Lower leg skin (tissue), 4 donors: Measurements from ENCODE around the gene THADA. TPM values are rescaled to one million over a fixed set of nuclear protein-coding genes. Genes with fewer than 3 reads are reported as not detected.
"Not testable (repeated sequence)": the region's sequence is repeated elsewhere in the genome, so short reads cannot be mapped to it uniquely, and the experiment has no call there.

Experiments
- DNase-seq, 2 donors: peaks; one replicate each; pipeline ENCODE4 v3.0.0-alpha.2; 2019; ENCODE audit warnings: low spot score in 2 of 2
- H3K4me3 ChIP-seq: fragments of 200-600 bp; sonication (generic); 2 replicates; pipeline ENCODE4 v1.5.1; 2017; ENCODE audit warnings: mild to moderate bottlenecking, low read depth; ENCODE audit not compliant: poor library complexity, severe bottlenecking
- CTCF ChIP-seq, 3 donors: fragments of 450-650 bp; IDR thresholded peaks; one replicate each; pipeline ENCODE4 v1.5.1; 2016; ENCODE audit warnings: antibody characterized with exemption in 3 of 3, mild to moderate bottlenecking in 3 of 3, moderate library complexity in 2 of 3
- POLR2A ChIP-seq, 2 donors: fragments of 450-650 bp; IDR thresholded peaks; one replicate each; pipeline ENCODE4 v1.6.1; 2016 to 2017; ENCODE audit warnings: antibody characterized with exemption in 2 of 2, mild to moderate bottlenecking in 1 of 2, moderate library complexity in 1 of 2
- WGBS, 2 donors: methylation state at CpG; one replicate each; pipeline ENCODE4 v1.1.5; 2018; 5-methylcytosine and 5-hydroxymethylcytosine counted together
- intact Hi-C: fragments of 100-400 bp; cut with DNase I; formaldehyde crosslinking; loops from one replicate; pipeline ENCODE4 v1.15.0; 2023; ENCODE audit warnings: low total_unique reads
- total RNA-seq, 4 donors: library from RNA; depleted of rRNA; stranded (reverse); fragments of >200 nt; gene quantifications; one replicate each; pipeline ENCODE4 v1.1.0, GENCODE V29; 2016

The THADA gene
- total RNA-seq, 4 donors from 2014 or later = 19.5 to 26.4 (median 22.2) TPM

GRCh38 chr2:43556256-43556655 is 39.6 kb downstream of the THADA start:
- WGBS, 2 donors = 90 to 95% methylated on average over 5 of the region's 5 CpGs
- TF ChIP-seq POLR2A (IDR thresholded peaks at IDR 0.05) (no peak), CTCF (IDR thresholded peaks at IDR 0.05) (no peak)
- intact Hi-C loops = no loop called here
- DNase-seq = no peak
- H3K4me3 ChIP-seq = no peak overlapping the region

- intact Hi-C loops = no loop called here
- no peak for TF ChIP-seq POLR2A (IDR thresholded peaks at IDR 0.05)
- TF ChIP-seq CTCF (IDR thresholded peaks at IDR 0.05) = no peak
- 75 to 78% methylated on average over 3 of the region's 3 CpGs for WGBS, 2 donors
- no peak for DNase-seq
- no peak overlapping the region for H3K4me3 ChIP-seq
Observed at GRCh38 chr2:43553341-43553855, 42.4 kb downstream of the THADA start.

- DNase-seq = no peak
- H3K4me3 ChIP-seq = no peak overlapping the region
- TF ChIP-seq CTCF (IDR thresholded peaks at IDR 0.05) = no peak
- no peak for TF ChIP-seq POLR2A (IDR thresholded peaks at IDR 0.05)
- 95 to 97% methylated on average over 2 of the region's 2 CpGs for WGBS, 2 donors
- intact Hi-C loops = no loop called here
Observed at GRCh38 chr2:43551990-43552389, 43.8 kb downstream of the THADA start.

GRCh38 chr2:43548381-43548780 is 47.5 kb downstream of the THADA start:
- 98 to 100% methylated on average over 14 of the region's 14 CpGs for WGBS, 2 donors
- intact Hi-C loops = loop anchor here (10.0 kb wide), 1 partner anchor 314 kb away; no protein-coding TSS in a partner anchor
- DNase-seq, H3K4me3 ChIP-seq: not testable (repeated sequence)

GRCh38 chr2:43542285-43542933 is 53.4 kb downstream of the THADA start:
- intact Hi-C loops = loop anchor here (5.0 to 10.0 kb wide), 2 partner anchors 308 to 595 kb away; no protein-coding TSS in a partner anchor
- WGBS, 2 donors = 7 to 10% methylated on average over 3 of the region's 3 CpGs
- no peak for DNase-seq
- TF ChIP-seq POLR2A (IDR thresholded peaks at IDR 0.05) = no peak
- TF ChIP-seq CTCF (IDR thresholded peaks at IDR 0.05) = no peak
- no peak overlapping the region for H3K4me3 ChIP-seq

GRCh38 chr2:43541165-43541564 is 54.7 kb downstream of the THADA start:
- intact Hi-C loops = loop anchor here (5.0 to 10.0 kb wide), 2 partner anchors 306 to 594 kb away; no protein-coding TSS in a partner anchor
- H3K4me3 ChIP-seq = no peak overlapping the region
- DNase-seq = no peak
- 40 to 42% methylated on average over 6 of the region's 6 CpGs for WGBS, 2 donors
- no peak for TF ChIP-seq POLR2A (IDR thresholded peaks at IDR 0.05)
- no peak for TF ChIP-seq CTCF (IDR thresholded peaks at IDR 0.05)
